DMS153 (cell line): ENCODE results near the gene TCEAL5.
A peak's percentile ranks its signal among the peaks of the same experiment; 100 is the strongest.
"Not testable (repeated sequence)": the region's sequence is repeated elsewhere in the genome, so short reads cannot be mapped to it uniquely, and the experiment has no call there.

Experiments
- DNase-seq: peaks from one replicate; lab custom pipeline; 2025; lab: John Stamatoyannopoulos, UW

The TCEAL5 gene, protein sequence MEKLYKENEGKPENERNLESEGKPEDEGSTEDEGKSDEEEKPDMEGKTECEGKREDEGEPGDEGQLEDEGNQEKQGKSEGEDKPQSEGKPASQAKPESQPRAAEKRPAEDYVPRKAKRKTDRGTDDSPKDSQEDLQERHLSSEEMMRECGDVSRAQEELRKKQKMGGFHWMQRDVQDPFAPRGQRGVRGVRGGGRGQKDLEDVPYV

DNA sequence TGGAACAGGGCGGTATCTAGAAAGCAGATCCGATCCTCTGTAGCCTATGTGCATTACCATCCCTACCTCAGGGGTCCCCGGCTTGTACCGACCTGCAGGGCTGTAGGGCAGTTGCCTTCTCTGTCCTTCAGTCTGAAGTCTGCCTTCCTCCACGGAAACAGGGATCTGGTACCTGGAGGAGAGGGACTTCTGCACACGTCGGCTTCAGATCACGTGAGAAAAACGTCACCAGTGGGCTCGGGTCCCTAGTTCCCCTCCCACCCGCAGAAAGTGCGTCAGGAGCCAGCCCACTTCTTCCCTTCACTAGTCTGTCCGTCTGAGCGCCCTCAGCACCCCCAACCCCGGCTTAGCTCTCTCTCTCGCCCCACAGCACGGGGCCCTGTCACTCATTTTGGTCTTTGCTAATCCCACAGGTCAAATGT lies at the start of gene TCEAL5:
Gene TCEAL5 (minus strand): TSS at position 170 of the 422 bp plus-strand sequence. CDS start 2,187 bp downstream, outside the sequence.
- DNase-seq, result no peak

DNA sequence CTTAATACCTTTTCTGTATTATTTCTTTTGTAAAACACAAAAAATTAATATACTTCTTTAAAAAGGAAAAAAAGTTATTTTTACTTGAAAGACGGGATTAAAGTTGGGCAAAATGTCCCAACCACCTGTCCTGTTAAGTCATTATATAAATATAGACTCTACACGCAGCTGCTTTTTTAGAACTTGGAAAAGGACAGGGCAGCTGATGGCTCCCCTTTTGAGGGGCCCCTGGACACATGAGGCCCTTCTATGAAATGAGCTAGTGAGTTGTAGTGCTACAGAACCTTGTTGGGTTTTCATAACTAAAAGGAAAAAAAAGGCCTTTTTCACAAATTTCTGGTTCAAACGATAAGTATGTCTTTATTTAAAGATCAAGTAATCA lies 34.8 kb upstream of the TCEAL5 start:
- no peak for DNase-seq

DNA sequence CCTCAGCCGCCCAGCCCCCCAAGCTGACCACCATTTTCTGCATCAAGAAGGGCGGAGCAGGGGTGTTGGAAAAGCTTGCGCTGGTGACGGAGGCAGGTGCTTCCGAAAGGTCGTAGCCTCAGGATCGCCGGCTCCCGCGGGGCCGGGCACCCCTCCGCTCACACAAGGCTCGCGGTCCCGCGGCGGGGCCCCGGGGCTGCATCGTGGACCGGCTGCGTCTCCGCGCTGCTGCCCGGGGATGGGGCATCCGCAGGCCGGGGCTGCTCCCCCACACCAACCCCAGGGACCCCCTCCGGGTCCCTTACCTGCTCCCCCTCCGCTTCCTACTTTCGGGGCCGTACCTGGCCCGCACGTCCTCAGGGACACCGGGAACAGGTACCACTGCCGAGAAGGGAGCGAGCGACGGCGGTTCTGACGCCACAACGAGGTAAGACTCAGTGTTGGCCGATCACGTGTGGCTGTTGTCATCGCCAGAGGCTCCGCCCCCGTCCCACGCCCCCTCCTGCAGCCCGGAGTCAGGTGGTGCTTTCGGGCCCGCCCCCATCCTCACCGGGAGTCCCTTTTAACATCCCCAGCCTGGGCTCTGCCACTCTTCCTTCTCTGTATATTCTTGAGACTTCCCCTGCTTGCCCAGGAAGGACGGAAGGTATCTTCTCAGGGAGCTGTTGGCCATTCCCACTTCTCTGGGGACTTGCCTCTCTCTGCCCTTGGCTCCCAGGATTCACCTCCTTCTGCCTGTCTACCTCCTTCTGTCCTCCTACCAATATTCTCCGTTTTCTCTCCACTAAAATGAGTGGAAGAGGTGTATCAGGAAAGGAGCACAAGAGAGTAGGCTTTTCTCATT lies 34.2 kb upstream of the TCEAL5 start, which contains the start of gene BEX2:
Gene BEX2 (minus strand): TSS at position 436 of the 844 bp plus-strand sequence. CDS start 1,014 bp downstream, outside the sequence.
- peak; percentile 33 for DNase-seq

DNA sequence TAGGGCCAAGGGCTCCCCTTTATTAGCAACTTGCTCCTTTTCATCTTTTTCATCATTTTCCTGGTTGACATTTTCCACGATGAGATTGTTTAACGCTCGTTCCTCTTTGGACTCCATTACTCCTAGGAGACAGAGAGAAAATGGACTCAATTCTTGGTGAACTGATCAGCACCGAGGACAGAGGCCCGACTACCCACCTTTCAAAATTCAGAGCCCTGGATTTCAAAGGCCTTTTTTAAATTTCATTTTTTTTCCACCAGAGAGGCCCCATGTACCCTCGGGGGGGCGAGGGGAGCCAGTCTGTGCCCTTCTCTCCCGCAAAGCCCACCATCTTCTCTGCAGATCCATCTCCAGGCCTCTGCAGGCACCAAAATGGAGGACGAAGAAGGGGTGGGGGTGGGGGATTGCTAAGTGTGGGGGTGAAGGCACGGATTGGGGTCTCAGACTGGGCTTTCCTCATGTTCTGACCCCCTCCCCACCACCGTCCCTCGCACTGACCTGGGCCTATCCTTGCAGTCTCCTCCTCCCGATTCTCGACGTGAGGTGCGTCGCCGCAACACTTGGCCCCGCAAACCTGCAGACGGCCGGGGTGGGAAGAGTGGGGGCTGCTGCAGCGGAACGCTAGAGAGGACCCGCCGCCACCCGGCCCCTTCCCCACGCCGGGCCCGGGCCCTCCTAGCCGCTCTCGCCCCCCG lies 33.5 kb upstream of the TCEAL5 start:
- no peak for DNase-seq

DNA sequence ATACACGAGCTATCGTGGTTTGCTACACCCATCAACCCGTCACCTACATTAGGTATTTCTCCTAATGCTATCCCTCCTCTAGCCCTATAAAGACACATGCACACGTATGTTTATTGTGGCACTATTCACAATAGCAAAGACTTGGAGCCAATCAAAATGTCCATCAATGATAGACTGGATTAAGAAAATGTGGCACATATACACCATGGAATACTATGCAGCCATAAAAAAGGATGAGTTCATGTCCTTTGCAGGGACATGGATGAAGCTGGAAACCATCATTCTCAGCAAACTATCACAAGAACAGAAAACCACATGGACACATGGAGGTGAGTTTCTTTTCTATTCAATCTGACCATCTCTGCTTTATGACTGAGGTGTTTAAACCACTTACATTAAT lies 29.1 kb upstream of the TCEAL5 start:
- not testable (repeated sequence) for DNase-seq

DNA sequence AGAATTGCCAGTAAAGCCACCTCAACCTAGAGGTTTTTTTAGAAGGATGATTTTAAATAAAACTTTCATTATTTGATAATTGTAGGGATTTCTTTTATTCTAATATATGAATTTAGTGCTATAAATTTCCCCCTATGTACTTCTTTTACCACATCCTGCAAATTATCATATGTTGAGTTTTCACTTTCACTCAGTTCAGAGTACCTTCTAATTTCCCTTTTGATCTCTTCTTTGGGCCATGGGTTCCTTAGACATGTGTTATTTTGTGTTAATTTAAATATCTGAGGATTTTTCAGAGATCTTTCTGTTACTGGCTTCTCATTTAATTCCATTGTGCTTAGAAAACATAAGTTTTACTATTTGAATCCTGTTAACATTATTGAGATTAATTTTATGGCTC lies 28.2 kb upstream of the TCEAL5 start:
- DNase-seq, result no peak

DNA sequence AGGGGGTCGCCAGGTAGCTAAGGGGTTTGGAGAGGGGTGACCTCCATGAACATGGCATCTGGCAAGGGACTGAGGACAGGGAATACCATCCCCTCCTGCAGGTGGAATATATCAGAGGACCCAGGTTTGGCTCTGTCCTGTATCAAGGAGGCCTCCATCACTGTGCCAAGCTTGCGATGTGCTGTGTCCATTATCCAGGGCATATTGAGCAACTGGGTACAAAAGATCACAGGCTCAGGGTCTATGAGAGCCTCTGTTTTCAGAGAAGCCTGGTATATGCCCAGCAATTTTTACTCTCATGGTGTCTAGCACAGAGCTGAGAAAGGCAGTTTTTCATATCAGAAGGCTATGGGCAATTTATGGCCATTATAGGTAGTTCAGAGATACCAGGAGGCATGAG lies 16.6 kb upstream of the TCEAL5 start:
- no peak for DNase-seq

DNA sequence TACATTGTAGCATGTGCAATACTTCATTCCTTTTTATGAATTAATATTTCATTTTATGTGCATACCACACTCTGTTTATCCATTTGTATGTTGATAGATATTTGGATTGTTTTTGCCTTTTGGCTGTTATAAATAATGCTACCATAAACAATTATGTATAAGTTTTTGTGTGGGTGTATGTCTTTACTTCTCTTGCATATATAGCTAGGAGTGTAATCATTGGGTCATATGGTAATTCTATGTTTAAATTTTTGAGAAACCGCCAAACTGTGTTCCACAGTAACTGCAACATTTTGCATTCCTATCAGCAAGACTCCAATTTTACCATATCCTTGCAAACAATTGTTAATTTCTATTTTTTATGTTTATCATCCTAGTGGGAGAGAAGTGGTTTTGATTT lies 3.1 kb upstream of the TCEAL5 start:
- DNase-seq, result no peak

DNA sequence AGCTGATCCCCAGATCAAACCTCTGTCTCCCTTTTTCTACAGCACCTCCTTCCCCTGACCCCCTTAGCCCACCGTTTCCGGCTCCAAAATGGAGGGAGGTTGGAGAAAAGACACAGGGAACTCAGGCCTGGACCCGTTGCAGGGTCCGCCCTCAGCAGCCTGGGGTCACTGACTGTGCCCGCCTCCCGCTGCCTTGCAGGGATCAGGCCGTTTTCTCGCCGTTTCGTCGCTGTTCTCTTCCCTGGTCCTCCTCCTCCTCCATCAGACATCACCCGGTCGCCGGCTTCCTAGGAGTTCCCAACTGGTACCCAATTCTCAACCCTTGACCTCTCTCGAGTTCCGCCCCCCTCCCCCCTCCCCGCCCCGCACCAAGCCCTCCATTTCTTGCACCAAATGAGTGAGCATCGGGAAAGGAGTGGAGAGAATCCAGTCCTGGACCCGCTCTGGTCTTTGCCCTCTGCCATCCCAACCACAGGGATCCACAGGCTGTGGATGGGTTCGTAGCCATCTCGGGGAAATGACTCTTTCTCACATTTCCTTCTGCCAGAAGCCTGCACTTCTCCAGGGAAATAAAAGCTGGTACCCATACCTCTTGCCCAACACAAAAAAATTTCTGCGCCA lies 493 bp downstream of the TCEAL5 start:
- no peak for DNase-seq

DNA sequence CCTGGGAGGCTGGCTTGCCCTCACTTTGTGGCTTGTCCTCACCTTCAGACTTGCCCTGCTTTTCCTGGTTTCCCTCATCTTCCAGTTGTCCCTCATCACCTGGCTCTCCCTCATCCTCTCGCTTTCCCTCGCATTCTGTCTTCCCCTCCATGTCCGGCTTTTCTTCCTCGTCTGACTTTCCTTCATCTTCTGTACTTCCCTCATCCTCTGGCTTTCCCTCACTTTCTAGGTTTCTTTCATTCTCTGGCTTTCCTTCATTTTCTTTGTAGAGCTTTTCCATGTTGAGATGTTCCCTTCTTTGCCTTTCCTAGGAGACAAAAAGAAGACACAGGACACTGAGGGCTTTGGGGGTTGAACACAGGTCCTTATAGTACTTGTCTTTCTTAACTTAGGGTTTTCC lies 2.3 kb downstream of the TCEAL5 start:
- no peak for DNase-seq

DNA sequence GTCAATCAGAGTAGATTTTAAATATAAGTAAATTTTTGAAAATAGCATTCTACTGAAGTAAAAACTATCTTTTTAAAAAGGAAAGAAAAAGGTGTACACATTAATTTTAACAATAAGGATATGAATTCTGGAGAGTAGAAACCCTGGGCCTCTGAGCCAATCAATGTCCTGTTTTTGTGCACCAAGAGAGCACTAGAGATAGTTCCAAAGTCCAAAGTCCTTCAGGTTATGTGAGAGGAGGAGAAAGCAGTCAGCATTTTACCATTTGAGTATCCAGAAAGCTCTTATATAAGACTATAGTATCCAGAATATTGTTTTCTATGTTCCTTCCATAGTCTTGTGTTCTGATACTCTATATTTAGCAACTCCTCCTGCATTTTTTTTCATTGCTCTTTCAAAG lies 18.3 kb downstream of the TCEAL5 start:
- DNase-seq, result no peak

DNA sequence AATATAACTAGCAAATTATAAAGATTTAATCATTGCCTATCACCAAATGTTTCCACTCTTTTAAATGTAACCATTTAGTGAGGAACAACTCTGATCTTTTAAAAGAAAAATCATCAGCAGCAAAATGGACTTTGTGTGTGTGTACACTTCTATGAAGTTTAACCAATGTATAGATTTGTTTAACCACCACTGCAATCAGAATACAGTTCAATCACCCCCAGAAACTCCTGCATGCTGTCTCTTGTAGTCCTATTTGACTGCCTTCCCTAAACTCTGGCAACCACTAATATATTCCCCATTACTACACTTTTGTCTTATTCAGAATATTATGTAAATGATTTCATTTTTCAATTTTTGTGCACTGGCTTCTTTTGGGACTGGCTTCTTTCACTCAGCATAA lies 19.9 kb downstream of the TCEAL5 start:
- DNase-seq, result no peak

DNA sequence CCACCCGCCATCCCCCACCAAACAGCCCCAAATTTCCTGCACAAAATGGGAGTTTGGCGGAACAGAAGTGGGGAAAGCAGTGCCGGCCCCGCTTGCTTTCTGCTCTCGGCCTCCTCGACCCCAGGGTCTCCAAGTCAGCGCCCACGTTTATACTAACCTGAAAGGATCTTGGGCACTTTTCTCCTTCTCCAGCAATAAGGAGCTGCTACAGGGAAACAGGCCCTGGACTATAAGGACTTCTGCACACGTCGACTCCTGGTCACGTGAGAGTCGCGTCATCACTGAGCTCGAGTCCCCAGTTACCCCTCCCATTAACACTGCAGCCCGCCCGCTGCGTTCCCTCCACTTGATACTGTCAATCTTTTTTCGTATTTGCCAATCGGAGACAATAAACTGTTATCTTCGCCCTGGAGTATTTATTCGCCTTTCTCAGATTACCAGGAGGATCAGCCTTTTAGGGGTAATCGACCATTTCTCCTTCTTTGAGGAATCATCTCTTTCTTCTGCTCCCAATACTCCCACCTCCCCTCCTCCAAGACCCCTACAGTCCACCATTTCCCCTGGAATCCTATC lies 21.5 kb downstream of the TCEAL5 start, which contains the start of gene TCEAL8:
Gene TCEAL8 (minus strand): TSS at position 235 of the 573 bp plus-strand sequence. CDS start 1,176 bp downstream, outside the sequence.
- DNase-seq, result peak; percentile 75

DNA sequence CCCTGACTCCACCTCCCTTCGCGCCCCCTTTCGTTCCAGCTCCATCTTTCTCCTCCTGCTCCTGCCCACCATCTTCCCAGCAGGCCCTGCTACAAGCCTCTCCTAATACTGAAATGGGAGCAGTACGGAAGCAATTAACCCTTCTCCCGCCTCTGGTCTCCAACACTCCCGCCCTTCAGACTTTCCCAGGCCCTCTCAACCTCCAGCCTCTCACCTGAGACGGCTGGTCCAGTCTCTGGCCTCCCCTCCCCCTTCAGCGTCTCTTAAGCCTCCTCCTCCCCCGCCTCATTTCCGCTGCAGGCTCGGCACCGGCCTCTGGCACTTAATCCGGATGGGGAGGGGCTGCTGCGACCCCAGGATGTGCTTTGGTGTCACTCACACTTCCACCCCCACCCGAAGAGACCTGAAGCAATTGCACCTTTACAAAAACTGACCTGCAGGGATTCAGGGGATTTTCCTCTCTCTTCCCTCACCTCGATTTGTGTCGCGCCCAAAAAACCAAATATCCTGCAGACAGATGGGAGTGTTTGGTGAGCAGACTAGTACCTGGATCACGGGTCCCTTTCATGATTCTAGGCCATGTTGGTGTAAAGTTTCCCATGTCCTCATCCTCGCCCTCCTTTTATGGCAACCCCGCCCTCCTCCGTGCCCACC lies 22.3 kb downstream of the TCEAL5 start:
- peak; percentile 29 for DNase-seq

DNA sequence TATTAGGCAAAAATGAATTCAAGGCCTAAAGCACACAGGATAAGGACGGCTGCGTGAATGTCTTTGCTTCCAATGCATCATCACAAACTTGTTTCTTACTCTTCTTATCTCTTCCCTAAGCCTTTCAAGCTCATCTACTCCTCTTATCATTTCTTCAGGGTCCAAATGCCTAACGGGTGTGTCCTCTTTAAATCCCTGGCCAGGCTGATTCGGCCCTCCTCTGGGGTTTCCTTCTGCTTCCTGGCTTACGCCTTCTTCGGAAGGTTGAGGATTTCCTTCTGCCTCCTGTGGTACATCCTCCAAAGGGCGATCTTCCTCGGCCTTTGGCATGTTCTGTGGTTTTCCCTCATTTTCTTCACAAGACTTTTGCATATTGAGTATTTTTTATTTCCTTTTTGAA lies 22.9 kb downstream of the TCEAL5 start:
- no peak for DNase-seq

DNA sequence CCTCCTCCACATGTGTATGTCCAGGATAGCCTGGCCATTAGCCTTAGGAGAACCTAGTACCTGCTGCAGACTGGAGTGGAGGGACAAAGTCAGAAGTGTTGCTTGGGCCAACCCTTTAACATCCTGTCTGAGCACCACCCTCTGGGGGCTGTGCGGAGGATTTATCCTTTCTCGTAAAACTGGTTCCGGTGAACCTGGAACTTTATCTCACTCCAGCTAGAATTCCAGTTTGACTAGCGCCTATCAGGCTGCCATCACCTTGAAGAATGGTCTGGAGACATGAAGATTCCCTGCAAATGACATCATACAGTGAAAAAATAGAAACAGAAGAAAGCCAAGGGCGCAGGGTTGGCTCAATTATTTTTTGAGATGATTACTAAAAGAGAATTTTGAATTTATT lies 25.6 kb downstream of the TCEAL5 start:
- DNase-seq, result no peak

DNA sequence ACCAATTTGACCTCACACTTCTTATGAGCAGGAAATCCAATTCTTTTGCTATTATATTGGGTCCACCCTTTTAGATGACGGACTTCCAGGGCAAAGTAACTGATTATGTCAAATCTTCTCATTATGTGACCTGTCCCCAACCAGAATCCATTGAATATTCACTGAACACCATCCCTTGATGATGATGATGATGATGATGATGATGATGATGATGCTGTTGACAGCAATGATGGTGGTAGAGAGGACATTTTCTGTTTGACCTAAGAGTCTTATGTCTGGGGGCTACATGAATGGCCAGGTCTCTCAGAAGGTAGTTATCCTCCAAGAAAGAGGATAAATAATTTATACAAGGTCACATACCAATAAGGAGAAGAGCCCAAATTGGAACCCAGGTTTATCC lies 26.7 kb downstream of the TCEAL5 start:
- no peak for DNase-seq

DNA sequence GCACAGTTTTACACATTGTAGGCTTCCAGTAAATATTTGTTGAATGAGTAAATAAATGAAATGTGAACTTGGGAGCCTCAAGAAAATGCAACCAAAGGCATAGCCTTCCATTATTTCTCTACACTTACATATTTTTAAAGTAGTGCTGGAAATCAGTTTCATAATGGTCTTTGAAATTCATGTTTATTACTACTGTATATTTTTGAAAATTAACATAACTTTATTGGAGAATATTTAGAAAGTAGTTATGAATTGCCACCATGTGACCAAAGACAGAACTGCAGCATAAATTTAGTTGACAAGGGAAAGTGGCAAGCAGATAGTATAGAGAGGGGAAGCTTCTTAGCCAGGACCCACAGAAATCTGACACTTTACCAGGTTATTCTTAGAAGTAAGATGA lies 28.0 kb downstream of the TCEAL5 start:
- DNase-seq, result no peak

DNA sequence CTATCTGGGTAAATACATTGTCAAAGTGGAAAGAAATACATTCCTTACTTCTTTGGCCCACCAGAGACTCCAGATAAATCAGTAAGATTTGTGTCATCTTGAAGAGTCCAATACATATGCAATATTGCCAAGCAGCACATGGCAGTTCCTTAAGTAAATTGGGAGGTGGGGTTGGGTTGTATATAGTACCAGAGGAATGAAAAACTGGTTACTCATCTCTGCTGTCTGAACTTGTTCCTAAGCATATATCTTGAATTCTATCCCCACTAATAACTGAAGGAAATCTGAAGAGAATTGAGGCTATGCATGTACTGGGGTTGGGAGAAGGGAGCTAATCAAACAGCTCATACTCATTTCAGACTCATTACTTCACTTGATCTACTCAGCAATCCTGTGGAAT lies 36.4 kb downstream of the TCEAL5 start:
- DNase-seq, result no peak

DNA sequence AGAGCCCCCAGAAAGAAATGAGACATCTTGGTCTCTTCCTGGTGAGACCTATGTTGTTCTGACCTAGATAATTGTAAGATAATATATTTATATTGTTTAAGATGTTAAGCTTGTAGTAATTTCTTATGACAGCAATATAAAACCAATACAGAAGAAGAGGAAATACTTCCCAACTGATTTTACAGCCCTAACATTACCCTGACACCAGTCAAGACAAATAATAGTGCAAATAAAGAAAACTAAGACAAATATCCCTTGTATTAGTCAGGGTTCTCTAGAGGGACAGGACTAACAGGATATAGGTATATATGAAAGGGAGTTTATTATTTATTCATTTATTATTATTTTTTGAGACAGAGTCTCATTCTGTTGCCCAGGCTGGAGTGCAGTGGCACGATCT lies 40.3 kb downstream of the TCEAL5 start:
- DNase-seq, result no peak

DNA sequence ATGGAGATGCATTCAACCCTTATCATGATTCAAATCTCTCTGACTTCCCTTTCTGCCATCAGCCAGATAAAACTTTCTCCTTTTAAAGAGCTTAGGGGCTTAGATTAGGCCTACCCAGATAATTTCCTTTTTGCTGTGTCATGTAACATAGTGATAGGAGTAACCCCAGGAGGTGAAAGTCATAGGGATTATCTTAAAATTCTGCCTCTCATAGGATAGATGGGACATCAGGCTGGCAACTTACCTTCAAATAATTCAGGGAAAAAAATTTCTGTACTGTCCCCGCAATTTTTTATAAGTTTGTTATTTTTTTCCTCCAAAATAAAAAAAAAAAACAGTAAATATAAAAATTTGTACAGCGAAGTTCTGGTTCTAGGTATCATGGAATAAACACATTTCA lies 40.9 kb downstream of the TCEAL5 start:
- DNase-seq, result not testable (repeated sequence)
